ENCODE measurements around the gene TPSG1. TPM values are rescaled to one million over a fixed set of nuclear protein-coding genes. Genes with fewer than 3 reads are reported as not detected.
"Not testable (repeated sequence)": the region's sequence is repeated elsewhere in the genome, so short reads cannot be mapped to it uniquely, and the experiment has no call there.

The TPSG1 gene
- total and polyA plus RNA-seq, 7 donors = 0.08 TPM; not detected in 6

DNA sequence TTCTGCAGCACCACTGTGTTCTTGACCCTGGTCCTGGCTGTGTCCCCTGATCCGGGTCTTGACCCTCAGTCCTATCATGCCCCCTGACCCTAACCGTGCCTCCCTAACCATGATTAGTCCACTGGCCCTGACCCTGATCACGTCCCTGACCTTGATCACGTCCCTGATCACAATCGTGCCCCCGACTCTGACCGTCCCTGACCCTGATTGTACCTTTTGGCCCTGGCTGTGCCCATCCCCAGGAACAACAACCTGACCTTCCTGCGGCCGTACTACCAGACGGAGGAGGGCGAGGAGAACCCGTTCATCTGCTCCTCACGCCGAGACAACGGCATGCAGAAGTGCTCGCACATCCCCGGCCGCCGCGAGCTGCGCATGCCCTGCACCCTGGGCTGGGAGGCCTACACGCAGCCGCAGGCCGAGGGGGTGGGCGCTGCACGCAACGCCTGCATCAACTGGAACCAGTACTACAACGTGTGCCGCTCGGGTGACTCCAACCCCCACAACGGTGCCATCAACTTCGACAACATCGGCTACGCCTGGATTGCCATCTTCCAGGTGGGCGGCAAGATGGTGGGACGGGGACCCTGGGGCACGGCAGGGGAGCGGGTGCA lies 24.9 kb downstream of the TPSG1 start:
- no peak overlapping the region for H3K27ac ChIP-seq
- H3K9me3 ChIP-seq = no peaks in the 10 kb centered on the region
- peaks cover 0 to 26% (median 6%) of the 10 kb centered on the region in 3 donors for H3K27me3 ChIP-seq (ENCODE audit: insufficient read depth in 3 of 3, low read length in 2 of 3)
- DNase-seq = no peak
- ATAC-seq = no peak
- no peaks in the 10 kb centered on the region for H3K4me1 ChIP-seq
- TF ChIP-seq CTCF (IDR thresholded peaks at IDR 0.05) = no peak
- 91 to 93% (median 92%) methylated on average over 38 of the region's 38 CpGs for WGBS, 3 donors
- intact Hi-C loops (cut with DNase I) = no loop called here
- no peaks in the 10 kb centered on the region for H3K36me3 ChIP-seq (ENCODE audit: insufficient read depth in 1 of 2, low read depth in 1 of 2)
- H3K4me3 ChIP-seq = no peak overlapping the region

- Histone ChIP-seq H3K36me3 (ENCODE audit: insufficient read depth in 1 of 2, low read depth in 1 of 2) (no peaks in the 10 kb centered on the region), H3K9me3 (no peaks in the 10 kb centered on the region), H3K4me3 (no peak overlapping the region), H3K27ac (no peak overlapping the region), H3K27me3 (ENCODE audit: insufficient read depth in 3 of 3, low read length in 2 of 3) (peaks cover 0 to 30% (median 6%) of the 10 kb centered on the region in 3 donors), H3K4me1 (no peaks in the 10 kb centered on the region)
- 77 to 83% (median 80%) methylated on average over 10 to 15 of the region's 19 CpGs for WGBS, 3 donors
- intact Hi-C loops (cut with DNase I) = loop anchor here in 1 of 2 donors (5.0 kb wide), 1 partner anchor 82 kb away; no protein-coding TSS in a partner anchor
- no peak for ATAC-seq
- TF ChIP-seq CTCF (IDR thresholded peaks at IDR 0.05) = no peak
- DNase-seq = no peak
Measured at GRCh38 chr16:1199347-1200013, 25.6 kb downstream of the TPSG1 start.

- H3K4me3 ChIP-seq; DNase-seq; ATAC-seq; H3K4me1 ChIP-seq; H3K36me3 ChIP-seq (ENCODE audit: insufficient read depth in 1 of 2, low read depth in 1 of 2); H3K9me3 ChIP-seq; H3K27ac ChIP-seq: not testable (repeated sequence)
- peaks cover 0 to 30% (median 8%) of the 10 kb centered on the region in 3 donors for H3K27me3 ChIP-seq (ENCODE audit: insufficient read depth in 3 of 3, low read length in 2 of 3)
- 86 to 91% (median 89%) methylated on average over 34 to 44 of the region's 44 CpGs for WGBS, 3 donors
- intact Hi-C loops (cut with DNase I) = loop anchor here in 1 of 2 donors (5.0 kb wide), 1 partner anchor 82 kb away; no protein-coding TSS in a partner anchor
Measured at GRCh38 chr16:1198671-1199346, 26.3 kb downstream of the TPSG1 start.

- no peaks in the 10 kb centered on the region for H3K9me3 ChIP-seq
- no peak for TF ChIP-seq CTCF (IDR thresholded peaks at IDR 0.05)
- H3K36me3 ChIP-seq (ENCODE audit: insufficient read depth in 1 of 2, low read depth in 1 of 2) = no peaks in the 10 kb centered on the region
- 79 to 87% (median 84%) methylated on average over 13 to 18 of the region's 18 CpGs for WGBS, 3 donors
- H3K4me3 ChIP-seq = no peak overlapping the region
- no peak overlapping the region for H3K27ac ChIP-seq
- intact Hi-C loops (cut with DNase I) = loop anchor here in 1 of 2 donors (5.0 kb wide), 1 partner anchor 81 kb away; no protein-coding TSS in a partner anchor
- no peak for ATAC-seq
- DNase-seq = no peak
- H3K4me1 ChIP-seq = no peaks in the 10 kb centered on the region
- peaks cover 0 to 34% (median 8%) of the 10 kb centered on the region in 3 donors for H3K27me3 ChIP-seq (ENCODE audit: insufficient read depth in 3 of 3, low read length in 2 of 3)
Measured at GRCh38 chr16:1198194-1198593, 26.9 kb downstream of the TPSG1 start.
